ENCODE data around the gene M1AP.
"Not testable (repeated sequence)": the region's sequence is repeated elsewhere in the genome, so short reads cannot be mapped to it uniquely, and the experiment has no call there.

The M1AP gene

DNA sequence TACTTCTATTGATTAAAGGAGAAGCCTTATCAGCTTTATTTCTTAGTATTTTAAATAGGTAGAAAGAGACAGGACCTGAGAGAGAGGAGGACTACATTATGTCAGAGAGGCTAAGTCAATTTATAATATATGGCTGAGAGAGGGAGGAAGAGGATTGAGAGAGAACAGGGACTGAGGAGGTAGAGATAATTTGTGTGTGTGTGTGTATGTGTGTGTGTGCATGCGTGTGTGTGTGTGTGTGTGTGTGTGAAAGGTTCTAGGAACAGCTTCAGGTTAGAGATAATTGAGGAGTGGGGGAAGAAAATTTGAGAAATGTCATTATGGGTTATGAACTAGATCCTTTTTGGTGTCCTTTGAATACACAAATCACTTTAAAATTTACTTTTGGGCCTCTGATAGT is 78.4 kb downstream of the M1AP start:
- no peak for DNase-seq (ENCODE audit: extremely low read depth in 1 of 2, low read depth in 1 of 2)

GRCh38 chr2:74567881-74568280 is 80.2 kb downstream of the M1AP start:
- no peak for DNase-seq (ENCODE audit: extremely low read depth in 1 of 2, low read depth in 1 of 2)

- no peak for DNase-seq (ENCODE audit: extremely low read depth in 1 of 2, low read depth in 1 of 2)
Observed at GRCh38 chr2:74566754-74567085, 81.4 kb downstream of the M1AP start.

GRCh38 chr2:74566076-74566753 is 81.9 kb downstream of the M1AP start:
- no peak for DNase-seq (ENCODE audit: extremely low read depth in 1 of 2, low read depth in 1 of 2)

GRCh38 chr2:74564222-74564621 is 83.9 kb downstream of the M1AP start:
- no peak for DNase-seq (ENCODE audit: extremely low read depth in 1 of 2, low read depth in 1 of 2)

DNA sequence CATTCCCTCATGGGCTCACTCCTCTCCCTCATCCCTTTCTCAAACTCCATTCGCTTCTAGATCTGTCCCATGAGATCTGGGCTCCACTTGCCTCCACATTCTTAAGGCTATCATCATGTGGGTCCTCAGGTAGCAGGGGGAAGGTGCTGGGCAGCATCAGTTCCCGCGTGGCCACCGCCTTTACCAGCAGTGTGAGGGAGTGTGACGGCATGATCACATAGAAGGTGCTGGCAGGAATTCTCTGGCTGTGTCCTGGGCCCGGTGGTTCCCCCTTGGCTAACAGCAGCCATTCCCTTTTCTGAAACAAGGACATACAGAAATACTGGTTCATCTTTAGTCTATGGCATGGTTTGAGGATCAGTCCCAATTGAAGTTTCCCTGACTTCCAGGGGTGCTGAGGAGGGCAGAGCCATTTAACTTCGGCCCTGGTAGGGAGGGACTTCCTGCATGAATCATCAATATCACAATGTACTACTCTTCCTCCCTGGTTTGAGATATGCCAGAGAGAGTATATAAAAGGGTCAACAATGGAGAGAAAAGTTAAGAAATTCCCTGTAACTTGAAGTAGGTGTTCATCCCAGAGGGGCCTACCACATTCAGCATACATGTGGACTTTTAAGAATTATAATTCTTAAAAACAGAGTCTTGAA is 85.9 kb downstream of the M1AP start:
- DNase-seq (ENCODE audit: extremely low read depth in 1 of 2, low read depth in 1 of 2), result no peak

GRCh38 chr2:74561022-74561421 is 87.1 kb downstream of the M1AP start:
- not testable (repeated sequence) for DNase-seq (ENCODE audit: extremely low read depth in 1 of 2, low read depth in 1 of 2)

GRCh38 chr2:74560591-74560990 is 87.5 kb downstream of the M1AP start:
- DNase-seq (ENCODE audit: extremely low read depth in 1 of 2, low read depth in 1 of 2), result no peak

GRCh38 chr2:74559912-74560311 is 88.2 kb downstream of the M1AP start:
- no peak for DNase-seq (ENCODE audit: extremely low read depth in 1 of 2, low read depth in 1 of 2)

- DNase-seq (ENCODE audit: extremely low read depth in 1 of 2, low read depth in 1 of 2), result no peak
Observed at GRCh38 chr2:74558284-74559230, 89.6 kb downstream of the M1AP start.

- no peak for DNase-seq (ENCODE audit: extremely low read depth in 1 of 2, low read depth in 1 of 2)
Observed at GRCh38 chr2:74556831-74557370, 91.2 kb downstream of the M1AP start.

DNA sequence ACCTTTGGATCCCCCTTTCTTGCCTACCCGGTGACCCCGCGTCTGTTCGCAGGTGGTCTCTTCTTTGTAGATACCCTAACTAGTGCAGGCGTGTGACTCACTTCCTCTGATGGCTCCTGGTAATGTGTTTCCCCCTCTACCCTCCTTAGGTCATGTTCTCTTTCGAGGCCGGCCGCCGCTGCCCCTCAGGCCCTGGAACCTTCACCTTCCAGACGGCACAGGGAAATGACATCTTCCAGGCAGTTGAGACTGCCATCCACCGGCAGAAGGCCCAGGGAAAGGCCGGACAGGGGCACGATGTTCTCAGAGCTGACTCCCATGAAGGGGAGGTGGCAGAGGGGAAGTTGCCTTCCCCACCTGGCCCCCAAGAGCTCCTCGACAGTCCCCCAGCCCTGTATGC is 92.0 kb downstream of the M1AP start:
- DNase-seq (ENCODE audit: extremely low read depth in 1 of 2, low read depth in 1 of 2), result no peak

DNA sequence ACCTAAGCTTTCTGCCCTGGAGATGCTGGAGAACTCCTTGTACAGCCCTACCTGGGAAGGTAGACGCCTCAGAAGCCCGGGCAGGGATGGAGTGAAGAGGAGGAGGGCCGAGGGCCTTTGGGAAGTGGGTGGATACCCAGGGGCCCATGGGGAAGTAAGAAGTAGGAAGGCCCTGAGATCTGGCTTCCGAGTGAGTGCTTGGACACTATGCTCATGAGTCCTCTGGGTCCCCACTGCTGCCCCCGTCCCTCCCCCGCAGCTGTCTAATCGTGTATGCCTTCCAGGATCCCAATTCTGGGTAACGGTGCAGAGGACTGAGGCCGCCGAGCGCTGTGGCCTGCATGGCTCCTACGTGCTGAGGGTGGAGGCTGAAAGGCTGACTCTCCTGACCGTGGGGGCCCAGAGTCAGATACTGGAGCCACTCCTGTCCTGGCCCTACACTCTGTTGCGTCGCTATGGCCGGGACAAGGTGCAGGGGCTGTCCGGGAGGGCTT is 92.5 kb downstream of the M1AP start:
- DNase-seq (ENCODE audit: extremely low read depth in 1 of 2, low read depth in 1 of 2), result no peak

DNA sequence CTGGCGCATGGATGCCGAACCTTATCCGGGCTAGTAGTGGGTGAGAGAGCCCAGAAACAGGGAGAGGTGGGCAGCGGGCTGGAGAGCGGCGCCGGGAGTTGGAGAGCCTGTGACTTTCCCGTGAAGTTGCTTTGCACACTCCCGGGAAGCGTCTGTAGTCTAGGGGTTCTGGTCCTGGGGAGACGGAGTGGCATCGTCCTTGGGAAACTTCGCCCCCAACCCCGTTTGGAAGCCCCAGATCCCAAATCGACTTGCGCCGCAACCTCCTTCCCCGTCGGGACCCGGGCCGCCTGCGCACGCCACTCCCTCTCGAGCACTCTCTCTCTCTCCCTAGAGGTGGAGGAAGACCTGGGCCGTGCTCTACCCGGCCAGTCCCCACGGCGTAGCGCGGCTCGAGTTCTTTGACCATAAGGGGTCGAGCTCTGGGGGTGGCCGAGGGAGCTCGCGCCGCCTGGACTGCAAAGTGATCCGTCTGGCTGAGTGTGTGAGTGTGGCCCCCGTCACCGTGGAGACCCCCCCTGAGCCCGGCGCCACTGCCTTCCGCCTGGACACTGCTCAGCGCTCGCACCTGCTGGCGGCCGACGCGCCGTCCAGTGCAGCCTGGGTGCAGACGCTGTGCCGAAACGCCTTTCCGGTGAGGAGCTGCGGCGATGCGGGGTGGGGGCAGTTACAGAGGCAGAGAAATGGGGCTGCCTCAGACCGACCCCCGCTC is 93.2 kb downstream of the M1AP start:
- no peak for DNase-seq (ENCODE audit: extremely low read depth in 1 of 2, low read depth in 1 of 2)

DNA sequence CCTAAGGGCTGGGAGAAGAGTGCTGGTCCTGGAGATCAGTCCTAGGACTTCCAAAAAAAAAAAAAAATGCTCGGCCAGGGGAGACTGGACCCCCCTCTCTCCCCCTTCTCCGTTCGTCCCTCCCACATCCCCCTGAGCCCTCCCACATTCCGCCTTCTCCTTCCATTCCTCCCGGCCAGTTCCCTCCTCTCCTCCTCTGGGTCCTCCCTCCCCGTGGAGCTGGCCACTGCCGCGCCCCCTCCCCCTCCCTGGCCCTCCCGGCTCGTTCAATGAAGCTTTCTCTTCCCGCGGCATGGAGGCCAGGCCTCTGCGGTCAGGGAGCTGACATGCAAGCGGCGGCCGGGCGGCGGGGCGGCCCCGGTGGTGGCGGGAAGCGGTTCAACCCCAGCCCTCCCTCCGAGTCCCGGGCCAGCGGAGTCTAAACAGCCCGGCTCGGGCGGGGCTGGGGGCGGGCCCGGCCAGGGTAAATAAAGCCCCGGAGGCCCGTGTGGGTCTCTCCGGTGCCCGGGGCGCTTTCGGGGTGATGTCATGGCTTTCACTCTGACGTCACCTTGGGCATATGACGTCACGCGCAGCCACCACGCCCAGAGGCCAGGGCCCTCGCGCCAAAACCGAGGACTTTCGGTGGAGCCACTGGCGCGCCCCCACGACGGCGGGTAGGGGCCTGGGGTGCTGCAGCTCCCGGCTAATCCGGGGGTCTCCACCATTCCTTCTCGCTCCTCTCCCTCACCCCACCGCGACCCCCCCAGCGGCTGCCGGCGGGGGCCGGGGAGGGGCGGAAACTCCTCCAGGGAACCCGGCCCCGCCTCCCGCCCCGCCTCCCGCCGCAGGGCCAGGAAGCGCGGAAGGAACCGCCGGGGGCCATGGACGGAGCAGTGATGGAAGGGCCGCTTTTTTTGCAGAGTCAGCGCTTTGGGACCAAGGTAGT is 94.0 kb downstream of the M1AP start, which contains the start of the genes DOK1 and LOXL3:
DOK1 (plus strand) TSS at position 829 of the 928 bp plus-strand sequence; CDS start at position 864, 35 bp downstream.
LOXL3 (minus strand) TSS at position 51 of the 928 bp plus-strand sequence. CDS start 1,308 bp downstream, outside the sequence.
- DNase-seq (ENCODE audit: extremely low read depth in 1 of 2, low read depth in 1 of 2), result peak; percentile 36 to 78

GRCh38 chr2:74552914-74553811 is 95.0 kb downstream of the M1AP start:
- no peak for DNase-seq (ENCODE audit: extremely low read depth in 1 of 2, low read depth in 1 of 2)

DNA sequence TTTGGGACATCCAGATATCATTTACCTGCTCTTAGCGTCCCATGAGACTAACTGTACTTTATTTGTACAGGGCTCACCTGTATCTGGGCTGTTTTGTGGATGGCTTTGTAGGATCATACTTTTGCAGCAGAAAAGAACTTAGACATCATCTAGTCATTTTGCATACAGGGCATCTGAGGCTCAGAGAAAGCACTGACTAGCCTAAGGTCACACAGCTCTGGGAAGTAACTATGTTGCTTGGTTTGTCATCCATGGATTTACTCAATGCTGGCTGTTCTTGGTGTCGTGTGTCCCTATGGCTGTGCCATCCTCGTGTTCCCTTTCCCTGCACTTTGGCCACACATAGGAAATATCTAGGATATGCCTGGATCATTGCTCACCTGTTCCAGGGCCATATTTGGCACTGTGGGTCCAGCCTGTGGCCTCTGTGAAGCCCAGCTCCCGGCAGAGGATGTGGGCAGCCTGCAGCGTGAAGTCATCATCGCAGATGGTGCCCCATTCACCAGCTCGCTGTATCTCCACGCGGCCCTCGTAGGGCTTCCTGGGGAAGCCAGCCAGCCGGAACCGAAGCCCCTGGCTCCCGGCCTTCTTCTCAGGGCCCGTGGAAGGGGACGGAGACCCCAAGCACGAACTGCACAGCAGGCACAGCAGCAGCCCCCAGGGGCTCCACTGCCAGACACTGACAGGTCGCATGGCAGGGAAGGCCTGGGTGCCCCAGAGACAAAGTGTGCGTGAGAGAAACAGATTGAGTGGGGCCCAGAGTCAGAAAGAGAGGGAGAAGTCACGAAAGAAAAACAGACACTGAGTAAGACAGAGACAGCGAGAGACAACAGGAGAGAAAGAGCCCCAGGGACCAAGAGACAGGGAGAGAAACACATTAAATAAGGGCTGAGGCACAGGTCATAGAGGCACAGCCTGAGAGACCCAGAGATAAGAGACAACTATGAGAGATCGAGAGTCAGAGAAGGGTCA is 95.9 kb downstream of the M1AP start:
- no peak for DNase-seq (ENCODE audit: extremely low read depth in 1 of 2, low read depth in 1 of 2)
